ENCODE data around the gene PDGFRB.
A peak's percentile ranks its signal among the peaks of the same experiment; 100 is the strongest.

Gene PDGFRB

DNA sequence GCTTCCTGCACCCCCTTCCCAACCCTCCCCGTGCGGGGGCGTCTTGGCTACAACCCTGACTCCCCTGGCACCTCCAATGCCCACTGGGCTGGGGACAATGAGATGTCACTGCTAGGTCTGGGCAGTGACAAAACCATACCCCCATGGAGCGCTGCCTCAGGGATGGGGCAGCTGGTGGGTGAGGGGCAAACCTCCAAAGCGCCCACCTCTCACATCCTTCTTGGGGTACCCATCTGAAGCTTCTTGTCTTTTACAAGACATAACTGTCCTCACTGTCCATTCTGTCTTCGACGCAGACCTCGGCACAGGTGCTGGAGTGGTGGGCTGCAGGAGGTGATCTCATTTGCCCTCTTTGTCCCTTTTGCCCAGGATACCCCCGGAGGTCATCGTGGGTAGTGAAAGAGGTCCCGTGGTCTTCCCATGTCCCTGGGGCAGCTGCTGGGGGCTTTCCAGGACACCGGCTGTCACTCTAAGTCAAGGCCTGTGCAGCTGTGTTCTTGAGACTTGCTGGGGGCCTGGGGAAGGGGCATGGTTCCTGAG, 41.5 kb downstream of the PDGFRB start:
- TF ChIP-seq, protein P1, sequence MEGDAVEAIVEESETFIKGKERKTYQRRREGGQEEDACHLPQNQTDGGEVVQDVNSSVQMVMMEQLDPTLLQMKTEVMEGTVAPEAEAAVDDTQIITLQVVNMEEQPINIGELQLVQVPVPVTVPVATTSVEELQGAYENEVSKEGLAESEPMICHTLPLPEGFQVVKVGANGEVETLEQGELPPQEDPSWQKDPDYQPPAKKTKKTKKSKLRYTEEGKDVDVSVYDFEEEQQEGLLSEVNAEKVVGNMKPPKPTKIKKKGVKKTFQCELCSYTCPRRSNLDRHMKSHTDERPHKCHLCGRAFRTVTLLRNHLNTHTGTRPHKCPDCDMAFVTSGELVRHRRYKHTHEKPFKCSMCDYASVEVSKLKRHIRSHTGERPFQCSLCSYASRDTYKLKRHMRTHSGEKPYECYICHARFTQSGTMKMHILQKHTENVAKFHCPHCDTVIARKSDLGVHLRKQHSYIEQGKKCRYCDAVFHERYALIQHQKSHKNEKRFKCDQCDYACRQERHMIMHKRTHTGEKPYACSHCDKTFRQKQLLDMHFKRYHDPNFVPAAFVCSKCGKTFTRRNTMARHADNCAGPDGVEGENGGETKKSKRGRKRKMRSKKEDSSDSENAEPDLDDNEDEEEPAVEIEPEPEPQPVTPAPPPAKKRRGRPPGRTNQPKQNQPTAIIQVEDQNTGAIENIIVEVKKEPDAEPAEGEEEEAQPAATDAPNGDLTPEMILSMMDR (IDR thresholded peaks at IDR 0.05; ENCODE audit: control insufficient read depth, insufficient read depth, low read depth, low read length, missing control alignments): no peak

GRCh38 chr5:150113047-150113744, 42.4 kb downstream of the PDGFRB start:
- no peak for DNase-seq (ENCODE audit: low read depth)
- H3K4me3 ChIP-seq (ENCODE audit: control insufficient read depth, low read depth, low read length): no peak overlapping the region
- TF ChIP-seq, protein P1 (IDR thresholded peaks at IDR 0.05; ENCODE audit: control insufficient read depth, insufficient read depth, low read depth, low read length, missing control alignments): no peak

More for the DNA sequence above, 41.5 kb downstream of the PDGFRB start:
- no peak overlapping the region for H3K4me3 ChIP-seq (ENCODE audit: control insufficient read depth, low read depth, low read length)
- DNase-seq (ENCODE audit: low read depth): no peak

DNA sequence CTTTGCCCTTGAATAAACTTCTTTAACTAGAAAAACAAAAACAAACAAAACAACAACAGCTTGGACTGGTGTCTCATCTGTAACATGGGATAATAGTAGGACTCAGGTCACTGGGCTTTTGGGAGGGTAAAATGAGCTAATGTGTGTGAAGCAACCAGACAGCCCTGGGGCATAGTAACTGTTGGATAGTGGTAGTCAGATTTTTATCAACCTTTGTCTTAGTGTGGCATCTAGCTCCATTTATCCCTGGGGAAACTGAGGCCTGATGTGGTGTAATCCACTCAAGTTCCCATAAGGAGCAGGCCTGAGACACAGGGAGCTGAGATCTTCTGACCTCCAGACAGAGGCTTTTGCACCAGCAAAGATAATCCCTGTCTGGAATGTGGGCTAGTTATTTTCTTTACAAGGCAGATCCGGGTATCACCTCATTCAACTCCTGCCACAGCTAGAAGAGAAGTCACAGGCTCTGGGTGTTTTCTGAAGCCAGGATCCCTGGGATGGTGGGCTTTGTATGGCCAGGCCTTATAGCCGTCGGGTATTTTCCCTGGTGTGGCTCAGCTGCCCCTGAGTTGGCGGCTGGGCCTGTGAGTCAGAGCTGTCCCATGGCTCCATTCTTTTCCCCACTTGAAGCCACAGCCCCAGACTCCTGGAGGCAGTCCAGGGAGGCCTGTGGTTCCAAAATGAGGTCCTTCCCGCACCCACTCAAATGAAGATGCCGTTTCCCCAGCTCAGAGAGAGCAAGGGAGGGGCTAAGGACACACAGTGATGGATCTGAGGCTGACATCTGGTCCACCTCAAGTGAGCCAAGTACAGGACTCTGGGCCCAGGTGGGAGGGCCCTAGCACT, 43.2 kb downstream of the PDGFRB start:
- TF ChIP-seq, protein P1 (IDR thresholded peaks at IDR 0.05; ENCODE audit: control insufficient read depth, insufficient read depth, low read depth, low read length, missing control alignments): no peak
- DNase-seq (ENCODE audit: low read depth): peak; percentile 76
- no peak overlapping the region for H3K4me3 ChIP-seq (ENCODE audit: control insufficient read depth, low read depth, low read length)

DNA sequence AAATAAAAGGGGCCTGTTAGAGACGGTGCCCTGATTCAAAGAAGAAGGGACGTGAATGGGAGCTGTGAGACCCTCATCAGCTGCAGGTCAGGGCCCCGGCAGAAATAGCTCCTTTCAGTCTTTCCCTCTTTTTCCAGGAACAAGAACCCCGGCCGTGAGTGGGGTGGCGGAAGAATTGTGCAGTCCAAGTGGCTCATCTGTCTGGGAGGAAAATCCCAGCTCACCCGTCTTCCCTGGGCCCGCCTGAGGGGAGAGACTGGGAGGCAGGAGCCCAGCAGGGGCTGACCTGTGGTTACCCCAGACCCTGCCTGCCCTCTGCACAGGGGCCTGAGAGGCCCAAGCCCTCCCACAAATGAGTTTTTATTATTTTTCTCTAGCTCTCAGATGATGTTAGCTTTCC, 44.5 kb downstream of the PDGFRB start:
- no peak overlapping the region for H3K4me3 ChIP-seq (ENCODE audit: control insufficient read depth, low read depth, low read length)
- DNase-seq (ENCODE audit: low read depth): no peak
- TF ChIP-seq, protein P1 (IDR thresholded peaks at IDR 0.05; ENCODE audit: control insufficient read depth, insufficient read depth, low read depth, low read length, missing control alignments): no peak

DNA sequence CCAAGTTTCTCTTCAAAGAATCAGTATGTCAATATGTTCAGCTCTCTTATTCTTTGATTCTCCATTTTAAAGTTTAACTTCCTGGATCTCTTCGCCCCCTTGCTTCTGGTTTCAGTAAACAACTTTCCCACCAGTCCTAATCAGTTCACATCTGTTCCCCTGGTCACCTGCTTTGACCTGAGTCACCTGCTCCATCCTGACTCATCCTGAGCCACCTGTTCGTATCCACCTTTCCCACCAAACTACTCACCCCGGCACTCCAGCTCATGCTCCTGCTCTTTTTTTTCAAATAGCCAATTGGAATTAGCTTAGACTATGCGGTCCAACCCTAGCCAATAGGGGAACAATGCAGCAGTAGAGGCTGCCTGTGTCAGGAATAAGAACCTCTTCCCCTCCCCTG, 45.7 kb downstream of the PDGFRB start:
- DNase-seq (ENCODE audit: low read depth): no peak
- H3K4me3 ChIP-seq (ENCODE audit: control insufficient read depth, low read depth, low read length): no peak overlapping the region
- TF ChIP-seq, protein P1 (IDR thresholded peaks at IDR 0.05; ENCODE audit: control insufficient read depth, insufficient read depth, low read depth, low read length, missing control alignments): no peak

GRCh38 chr5:150108711-150109514, 46.7 kb downstream of the PDGFRB start:
- no peak overlapping the region for H3K4me3 ChIP-seq (ENCODE audit: control insufficient read depth, low read depth, low read length)
- TF ChIP-seq, protein P1 (IDR thresholded peaks at IDR 0.05; ENCODE audit: control insufficient read depth, insufficient read depth, low read depth, low read length, missing control alignments): no peak
- no peak for DNase-seq (ENCODE audit: low read depth)
